ENCODE measurements around the gene CD3G.

GRCh38 chr11:118318581-118319336 lies 25.4 kb upstream of the CD3G start:
- no peak for TF ChIP-seq CTCF (conservative IDR thresholded peaks at IDR 0.05)
- TF ChIP-seq ZFX (IDR thresholded peaks at IDR 0.05) = no peak
